ENCODE measurements around the gene CMBL.
"Not testable (repeated sequence)": the region's sequence is repeated elsewhere in the genome, so short reads cannot be mapped to it uniquely, and the experiment has no call there.

The CMBL gene

GRCh38 chr5:10310066-10310779 lies 2.5 kb upstream of the CMBL start:
- no peak for DNase-seq

DNA sequence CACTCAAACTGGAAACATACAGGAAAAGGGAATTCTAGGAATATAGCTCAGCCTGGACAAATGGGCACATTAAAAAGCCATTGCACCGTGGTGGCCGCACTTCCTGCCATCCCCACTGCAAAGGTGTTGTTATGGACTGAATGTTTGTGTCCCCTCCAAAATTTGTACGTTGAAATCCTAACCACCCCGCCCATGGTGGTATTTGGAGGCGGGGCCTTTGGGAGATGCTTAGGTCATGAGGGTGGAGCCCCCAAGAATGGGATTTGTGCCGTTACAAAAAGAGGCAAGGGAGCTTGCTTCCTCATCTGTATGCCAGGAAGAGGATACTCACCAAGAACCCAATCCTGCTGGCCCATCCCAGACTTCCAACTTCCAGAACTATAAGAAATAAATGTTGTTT lies 1.1 kb upstream of the CMBL start:
- DNase-seq = no peak

DNA sequence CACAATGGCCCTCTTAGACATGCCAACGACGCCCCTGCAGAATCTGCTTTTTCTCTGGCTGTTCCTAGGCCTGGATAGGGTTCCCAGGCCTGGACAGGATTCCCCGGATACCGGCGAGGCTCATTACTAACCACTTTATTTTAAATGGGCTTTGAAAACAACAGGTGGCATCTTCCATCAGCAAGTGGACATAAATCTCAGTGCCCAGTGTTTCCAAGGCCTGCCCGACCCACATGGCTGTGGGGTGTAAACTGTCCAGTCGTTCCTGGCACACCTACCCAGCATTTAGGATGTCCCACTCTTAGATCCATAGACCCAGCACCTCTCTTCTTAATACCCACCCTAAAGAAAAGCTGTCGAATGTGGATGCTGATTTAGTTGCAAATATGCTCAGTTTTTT lies 896 bp downstream of the CMBL start:
- DNase-seq = no peak

DNA sequence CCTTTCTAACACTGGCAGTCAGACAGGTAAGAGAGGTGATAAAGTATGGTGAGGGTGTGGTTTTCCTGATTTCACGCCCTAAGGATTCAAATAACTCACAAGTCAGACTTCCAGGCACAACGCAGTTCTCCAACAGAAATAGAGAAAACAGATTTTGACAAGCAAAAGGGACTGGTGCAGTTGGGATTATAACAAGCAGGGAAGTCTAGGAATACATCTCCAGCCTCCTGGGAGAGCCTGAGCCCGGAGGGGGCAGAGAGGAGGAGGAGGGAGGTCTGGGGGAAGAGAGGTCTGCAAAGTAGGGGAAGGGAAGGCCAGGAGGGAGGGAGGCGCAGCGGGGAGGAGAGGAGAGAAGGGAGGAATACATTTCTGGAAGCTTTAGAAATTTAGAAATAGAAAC lies 1.6 kb downstream of the CMBL start:
- DNase-seq = no peak

DNA sequence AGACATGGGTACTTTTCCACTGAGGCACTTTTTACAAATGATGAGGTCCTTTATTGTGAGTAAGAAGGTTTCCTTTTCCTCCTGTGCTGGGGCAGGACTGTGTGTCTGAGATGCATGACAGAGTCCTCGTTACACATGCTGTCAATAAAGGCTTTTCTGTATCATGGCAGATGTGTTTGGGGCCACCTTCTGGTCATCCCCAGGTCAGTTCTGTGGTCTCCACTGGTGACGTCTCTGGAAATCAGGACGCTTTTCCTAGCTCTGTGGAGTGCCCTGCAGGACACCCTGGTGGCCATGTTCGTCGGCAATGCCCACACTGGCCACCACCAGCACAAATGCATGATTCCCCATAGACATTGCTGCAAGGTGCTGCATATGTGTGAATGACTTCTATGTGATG lies 2.8 kb downstream of the CMBL start:
- no peak for DNase-seq

- DNase-seq = no peak
These were observed 4.0 kb downstream of the CMBL start for GRCh38 chr5:10303699-10304170.

GRCh38 chr5:10303201-10303600 lies 4.5 kb downstream of the CMBL start:
- DNase-seq = no peak

DNA sequence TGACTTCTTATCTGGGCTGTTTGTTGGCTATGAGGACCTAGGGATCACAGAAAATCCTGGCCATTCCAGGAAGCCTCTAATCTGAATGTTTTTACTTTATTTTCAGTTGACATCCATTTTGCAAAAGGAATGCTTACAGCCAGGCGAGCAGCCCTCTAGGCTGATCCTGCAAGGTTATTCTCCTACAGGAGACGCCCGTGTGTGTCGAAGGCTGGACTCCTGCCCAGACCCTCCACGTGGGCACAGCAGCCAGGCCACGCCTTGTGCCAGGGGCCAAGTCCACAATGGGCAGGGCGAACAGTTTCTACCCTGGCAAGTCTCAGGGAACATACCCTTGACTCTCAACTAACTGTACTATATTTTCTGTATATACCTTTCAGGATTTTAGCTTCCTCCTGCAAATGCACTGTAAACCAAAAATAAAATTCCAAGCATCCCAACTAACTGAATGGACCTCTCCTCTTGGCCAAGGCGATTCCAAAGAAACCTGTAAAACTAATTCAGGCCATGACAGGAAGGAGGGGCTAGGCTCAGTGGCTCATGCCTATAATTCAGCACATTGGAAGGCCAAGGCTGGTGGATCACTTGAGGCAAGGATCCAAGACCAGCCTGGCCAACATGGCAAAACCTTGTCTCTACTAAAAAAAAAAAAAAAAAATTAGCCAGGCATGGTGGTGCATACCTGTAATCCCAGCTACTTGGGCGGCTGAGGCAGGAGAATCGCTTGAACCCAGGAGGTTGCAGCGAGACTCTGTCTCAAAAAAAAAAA lies 5.7 kb downstream of the CMBL start:
- no peak for DNase-seq

GRCh38 chr5:10301266-10301665 lies 6.4 kb downstream of the CMBL start:
- no peak for DNase-seq

DNA sequence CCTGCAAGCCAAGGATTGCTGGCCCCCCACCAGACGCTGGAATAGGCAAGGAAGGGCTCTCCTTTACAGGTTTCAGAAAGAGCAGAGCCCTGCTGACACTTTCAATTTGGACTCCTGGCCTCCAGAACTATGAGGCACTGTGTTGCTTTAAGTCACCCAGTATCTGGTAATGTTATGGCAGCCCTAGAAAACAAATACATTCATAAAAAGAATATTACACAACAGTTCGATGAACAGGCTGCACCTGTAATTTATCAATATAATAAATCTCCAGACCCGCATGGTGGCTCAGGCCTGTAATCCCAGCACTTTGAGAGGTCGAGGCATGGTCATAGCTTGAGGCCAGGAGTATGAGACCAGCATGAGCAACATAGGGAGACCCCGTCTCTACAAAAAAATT lies 7.5 kb downstream of the CMBL start:
- DNase-seq = no peak

DNA sequence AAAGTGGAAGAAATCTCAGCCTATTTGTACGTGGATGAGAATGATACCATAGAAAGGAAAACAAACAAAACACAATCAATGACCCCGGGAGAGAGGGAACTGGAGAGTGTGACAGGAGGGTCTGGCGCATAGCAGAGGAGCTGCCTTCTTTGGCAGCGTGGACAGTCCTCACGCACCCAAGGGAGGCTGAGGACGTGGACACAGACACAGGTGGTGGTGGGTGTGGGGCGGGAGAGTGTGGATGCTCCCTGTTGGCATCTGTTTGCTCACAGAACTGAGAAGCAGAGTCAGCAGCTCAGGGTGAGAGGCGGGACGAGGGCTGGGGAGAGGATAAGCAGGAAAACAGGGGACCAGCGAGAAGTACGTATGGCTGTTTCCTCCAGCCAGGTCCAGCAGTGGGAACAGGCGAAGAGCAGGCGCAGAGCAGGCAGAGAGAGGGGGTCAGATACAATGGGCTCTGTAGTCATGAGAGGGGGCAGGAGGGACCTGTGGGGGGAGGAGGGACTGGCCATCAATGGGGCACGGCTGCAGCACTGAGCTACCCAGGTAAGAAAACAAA lies 10.0 kb downstream of the CMBL start:
- no peak for DNase-seq

DNA sequence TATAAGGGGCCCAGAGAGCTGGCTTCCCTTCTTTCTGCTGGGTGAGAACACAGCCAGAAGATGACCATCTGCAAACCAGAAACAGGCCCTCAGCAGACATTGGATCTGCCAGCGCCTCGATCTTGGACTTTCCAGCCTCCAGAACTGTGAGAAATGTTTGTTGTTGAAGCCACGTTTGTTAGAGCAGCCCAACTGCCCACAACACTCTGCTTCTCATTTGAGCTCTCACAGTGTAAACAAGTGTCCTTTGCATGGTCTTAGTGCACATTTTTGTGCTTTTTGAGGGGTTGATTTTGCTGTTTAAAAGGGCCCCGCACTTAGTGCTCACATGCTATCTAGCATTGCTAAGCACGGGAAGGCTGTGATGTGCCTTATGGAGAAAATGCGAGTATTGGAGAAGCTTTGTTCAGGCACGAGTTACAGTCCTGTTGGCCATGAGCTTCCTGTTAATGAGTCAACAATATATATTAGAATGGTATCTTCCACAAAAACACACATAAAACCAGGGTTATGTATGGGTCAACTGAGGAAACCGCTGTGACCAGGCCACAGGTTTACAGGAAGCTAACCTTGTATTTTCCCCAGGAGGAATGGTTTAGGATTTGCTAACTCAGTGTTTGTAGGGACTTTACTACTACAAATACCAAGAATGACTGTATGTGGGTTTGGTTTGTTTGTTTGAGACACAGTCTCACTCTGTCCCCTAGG lies 11.9 kb downstream of the CMBL start:
- no peak for DNase-seq

DNA sequence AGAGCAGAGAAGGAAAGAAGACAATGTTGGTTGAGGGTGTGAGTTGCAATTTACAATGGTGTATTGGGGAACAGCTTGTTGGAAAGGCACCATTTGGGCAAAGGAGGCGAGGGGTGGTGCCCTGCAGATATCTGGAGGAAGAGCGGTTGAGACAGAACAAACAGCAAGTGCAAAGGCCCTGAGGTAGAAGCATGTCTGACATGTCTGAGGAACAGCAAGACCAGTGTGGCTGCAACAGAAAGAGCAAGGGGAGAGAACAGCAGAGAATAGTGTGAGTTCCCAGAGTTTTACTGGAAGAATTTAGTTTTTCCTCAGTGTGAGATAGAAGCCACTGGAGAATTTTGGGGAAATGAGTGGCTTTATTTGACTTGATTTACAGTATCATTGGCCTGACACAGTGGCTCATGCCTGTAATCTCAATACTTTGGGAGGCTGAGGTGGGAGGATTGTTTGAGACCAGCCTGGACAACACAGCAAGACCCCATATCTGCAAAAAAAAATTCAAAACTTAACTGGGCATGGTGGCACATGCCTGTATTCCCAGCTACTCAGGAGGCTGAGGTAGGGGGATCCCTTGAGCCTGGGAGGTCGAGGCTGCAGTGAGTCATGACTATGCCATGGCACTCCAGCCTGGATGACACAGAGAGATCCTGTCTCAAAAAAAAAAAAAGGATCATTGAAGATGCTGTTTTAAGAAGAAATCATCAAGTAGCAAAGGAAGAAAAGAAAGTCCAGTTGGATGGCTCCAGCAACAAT lies 13.6 kb downstream of the CMBL start:
- DNase-seq = no peak

GRCh38 chr5:10291692-10292339 lies 15.9 kb downstream of the CMBL start:
- DNase-seq = no peak

- DNase-seq = no peak
These were observed 17.3 kb downstream of the CMBL start for GRCh38 chr5:10290438-10290837.

- DNase-seq = no peak
These were observed 17.7 kb downstream of the CMBL start for GRCh38 chr5:10289991-10290390.

DNA sequence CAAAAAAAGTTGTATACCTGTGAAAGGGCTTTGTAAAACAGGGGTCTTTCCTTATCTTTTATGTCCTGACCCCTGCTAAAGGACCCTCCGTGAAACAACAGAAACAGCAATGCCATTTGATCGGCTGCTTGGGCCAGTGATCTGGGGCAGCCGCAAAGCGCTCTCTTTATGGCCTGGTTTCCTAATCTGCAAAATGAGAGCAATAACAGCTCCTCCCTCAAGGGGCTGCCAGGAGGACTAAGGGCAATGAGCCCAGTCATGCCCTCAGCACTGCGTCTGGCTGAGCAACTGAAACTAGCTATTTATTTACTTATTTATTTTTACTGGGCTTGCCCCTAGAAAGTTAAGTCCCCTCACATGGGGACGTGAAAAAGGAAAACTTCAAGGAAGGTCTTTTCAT lies 18.3 kb downstream of the CMBL start:
- no peak for DNase-seq

GRCh38 chr5:10288592-10289219 lies 19.0 kb downstream of the CMBL start:
- no peak for DNase-seq

GRCh38 chr5:10286862-10287227 lies 20.9 kb downstream of the CMBL start:
- no peak for DNase-seq

- DNase-seq = no peak
These were observed 21.4 kb downstream of the CMBL start for GRCh38 chr5:10286162-10286861.

DNA sequence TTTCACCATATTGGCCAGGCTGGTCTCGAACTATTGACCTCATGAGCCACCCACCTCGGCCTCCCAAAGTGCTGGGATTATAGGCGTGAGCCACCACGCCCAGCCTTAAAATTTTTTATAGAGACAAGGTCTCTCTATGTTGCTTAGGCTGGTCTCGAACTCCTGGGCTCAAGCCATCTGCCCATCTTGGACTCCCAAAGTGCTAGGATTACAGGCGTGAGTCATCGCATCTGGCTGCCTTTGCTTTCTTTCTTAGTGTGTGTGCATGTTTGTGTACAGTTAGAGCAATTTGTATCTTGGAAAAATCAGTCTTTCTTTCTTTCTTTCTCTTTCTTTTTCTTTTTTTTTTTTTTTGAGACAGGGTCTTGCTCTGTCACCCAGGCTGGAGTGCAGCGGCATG lies 22.3 kb downstream of the CMBL start:
- DNase-seq = not testable (repeated sequence)
